ENCODE data around the gene CENPB.
"Not testable (repeated sequence)": the region's sequence is repeated elsewhere in the genome, so short reads cannot be mapped to it uniquely, and the experiment has no call there.

The CENPB gene

GRCh38 chr20:3808544-3808943 is 22.0 kb upstream of the CENPB start:
- no peak for DNase-seq

DNA sequence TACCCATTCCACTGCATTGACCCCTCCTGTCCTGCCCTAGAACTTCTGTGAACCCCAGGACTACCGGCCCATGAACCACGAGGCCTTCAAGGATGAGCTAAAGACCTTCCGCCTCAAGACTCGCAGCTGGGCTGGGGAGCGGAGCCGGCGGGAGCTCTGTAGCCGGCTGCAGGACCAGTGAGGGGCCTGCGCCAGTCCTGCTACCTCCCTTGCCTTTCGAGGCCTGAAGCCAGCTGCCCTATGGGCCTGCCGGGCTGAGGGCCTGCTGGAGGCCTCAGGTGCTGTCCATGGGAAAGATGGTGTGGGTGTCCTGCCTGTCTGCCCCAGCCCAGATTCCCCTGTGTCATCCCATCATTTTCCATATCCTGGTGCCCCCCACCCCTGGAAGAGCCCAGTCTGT is 18.2 kb upstream of the CENPB start:
- no peak for DNase-seq

- DNase-seq = no peak
Measured at GRCh38 chr20:3804254-3804751, 17.8 kb upstream of the CENPB start.

GRCh38 chr20:3803854-3804253 is 17.3 kb upstream of the CENPB start:
- DNase-seq = peak in 1 of 2 experiments; percentile 29

- no peak for DNase-seq
Measured at GRCh38 chr20:3803289-3803688, 16.7 kb upstream of the CENPB start.

DNA sequence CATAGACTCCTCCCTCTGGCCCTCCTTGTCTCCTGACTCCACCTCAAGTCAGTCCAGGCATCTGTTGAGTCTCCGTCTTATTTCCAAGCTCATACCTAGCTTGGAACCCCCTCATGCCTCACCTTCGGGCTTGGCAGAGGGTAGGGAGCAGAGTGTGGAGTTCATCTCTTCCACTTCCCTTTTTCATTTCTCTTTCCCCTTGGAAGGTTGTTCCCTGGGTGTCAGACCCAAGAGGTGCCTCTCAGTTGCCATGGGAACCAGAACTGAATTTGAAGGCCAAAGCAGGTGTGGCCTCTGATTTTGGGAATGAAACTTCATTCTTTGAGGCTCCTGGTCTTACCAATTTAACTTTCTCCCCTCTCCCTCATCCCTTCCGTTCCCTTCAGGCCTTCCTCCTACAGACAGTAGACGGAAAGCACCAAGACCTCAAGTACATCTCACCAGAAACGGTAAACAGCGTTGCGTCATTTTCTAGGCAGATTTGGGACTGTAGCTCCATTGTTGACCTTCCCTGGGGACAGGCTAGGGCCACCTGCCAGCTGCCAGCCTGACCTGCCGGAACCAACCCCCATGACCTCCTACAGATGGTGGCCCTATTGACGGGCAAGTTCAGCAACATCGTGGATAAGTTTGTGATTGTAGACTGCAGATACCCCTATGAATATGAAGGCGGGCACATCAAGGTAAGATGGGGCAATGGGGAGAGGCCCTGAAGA is 16.1 kb upstream of the CENPB start:
- no peak for DNase-seq

- DNase-seq = no peak
Measured at GRCh38 chr20:3801846-3802245, 15.3 kb upstream of the CENPB start.

DNA sequence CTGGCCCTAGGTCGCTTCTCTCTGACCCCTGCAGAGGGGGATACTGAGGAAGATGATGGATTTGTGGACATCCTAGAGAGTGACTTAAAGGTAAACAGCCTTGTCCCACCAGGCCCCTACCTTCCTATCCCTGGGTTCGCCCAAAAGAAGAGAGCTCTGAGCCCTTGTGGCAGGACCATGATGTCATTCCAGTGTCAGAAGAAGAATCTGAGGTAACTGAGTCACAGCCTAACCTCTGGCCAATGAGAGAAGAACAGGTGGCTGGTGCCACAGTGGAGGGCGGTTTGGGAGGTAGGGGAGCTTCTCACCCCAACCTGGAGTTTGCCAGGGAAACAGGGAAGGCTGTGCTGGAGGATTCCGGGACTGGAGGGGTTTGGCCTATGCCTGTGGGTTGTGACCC is 14.8 kb upstream of the CENPB start:
- no peak for DNase-seq

DNA sequence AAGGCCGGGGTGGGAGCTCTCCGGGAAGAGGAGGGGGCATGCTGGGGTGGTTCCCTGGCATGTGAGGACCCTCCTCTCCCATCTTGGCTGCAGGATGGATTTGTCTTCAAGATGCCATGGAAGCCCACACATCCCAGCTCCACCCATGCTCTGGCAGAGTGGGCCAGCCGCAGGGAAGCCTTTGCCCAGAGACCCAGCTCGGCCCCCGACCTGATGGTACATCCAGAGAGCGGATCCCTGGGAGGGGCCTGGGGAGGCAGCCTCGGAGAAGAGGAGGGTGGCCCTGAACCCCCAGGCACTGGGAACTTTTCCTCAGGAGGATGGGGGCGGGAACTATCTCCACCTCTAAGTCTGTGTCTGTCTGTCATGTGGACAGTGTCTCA is 14.3 kb upstream of the CENPB start:
- DNase-seq = no peak

GRCh38 chr20:3800256-3800877 is 13.8 kb upstream of the CENPB start:
- no peak for DNase-seq

- no peak for DNase-seq
Measured at GRCh38 chr20:3798908-3799248, 12.3 kb upstream of the CENPB start.

DNA sequence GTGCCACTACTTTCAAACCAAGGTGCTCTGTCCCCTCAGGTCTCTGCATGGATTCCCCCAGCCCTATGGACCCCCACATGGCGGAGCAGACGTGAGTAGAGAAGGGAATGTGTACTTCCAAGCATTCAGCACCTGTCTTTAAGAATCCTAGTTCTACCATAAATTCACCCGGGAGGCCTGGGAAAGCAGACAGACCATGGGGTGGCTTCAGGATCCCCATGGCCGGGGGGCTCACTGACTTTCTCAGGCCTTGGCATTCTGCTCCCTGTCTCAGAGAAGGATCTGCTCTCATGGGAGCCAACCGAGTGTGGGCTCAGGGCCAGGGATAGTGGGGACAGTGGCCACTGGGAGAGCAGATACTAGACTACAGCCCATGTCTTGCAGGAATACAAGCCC is 11.8 kb upstream of the CENPB start:
- no peak for DNase-seq

DNA sequence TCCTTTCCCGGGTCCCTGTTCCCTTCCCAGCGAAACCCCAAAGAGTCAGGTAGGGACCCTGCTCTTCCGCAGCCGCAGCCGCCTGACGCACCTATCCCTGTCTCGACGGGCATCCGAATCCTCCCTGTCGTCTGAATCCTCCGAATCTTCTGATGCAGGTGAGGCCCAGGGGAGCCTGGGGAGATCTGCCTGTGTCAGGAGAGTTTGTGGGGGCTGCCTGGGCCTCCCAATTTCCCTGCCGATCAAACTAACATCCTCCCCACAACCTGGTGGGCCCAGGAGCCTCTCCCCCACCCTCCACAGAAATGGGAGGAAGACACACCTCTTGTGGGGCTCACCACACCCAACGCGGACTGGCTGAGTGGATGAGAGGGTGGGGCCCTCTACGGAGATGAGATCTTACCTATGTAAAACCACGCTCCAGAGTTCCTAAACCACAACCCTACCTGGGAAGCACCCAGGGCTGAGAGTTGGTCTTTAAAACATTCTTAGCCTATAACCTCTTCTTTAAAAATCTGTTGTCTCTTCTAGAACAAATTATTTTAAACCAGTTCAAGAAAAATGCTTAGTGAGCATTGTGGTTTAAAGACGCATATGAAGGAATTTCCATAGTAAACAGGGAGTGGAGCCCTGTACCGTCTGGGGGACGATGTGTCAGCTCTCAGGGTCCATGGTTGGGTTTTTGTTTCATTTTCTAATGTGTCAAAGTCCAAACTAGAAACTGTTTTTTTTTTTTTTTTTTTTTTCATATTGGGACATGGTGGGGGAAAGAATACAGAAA is 11.2 kb upstream of the CENPB start:
- no peak for DNase-seq

DNA sequence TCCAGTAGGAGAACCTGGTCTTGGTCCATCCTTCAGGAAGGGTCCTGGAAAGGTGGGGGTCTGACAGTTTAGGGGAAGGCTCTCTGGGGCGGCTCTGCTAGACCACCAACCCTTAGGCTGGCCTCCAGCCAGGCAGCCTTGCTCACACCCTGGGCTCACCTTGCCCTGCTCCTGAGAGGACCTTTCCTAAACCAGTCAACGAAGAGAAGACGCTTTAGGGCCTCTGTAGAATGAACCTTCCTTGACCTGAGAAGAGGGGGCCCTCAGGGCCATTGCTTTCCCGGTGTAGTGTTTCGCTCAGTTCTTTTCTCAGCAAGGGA is 10.6 kb upstream of the CENPB start:
- no peak for DNase-seq

DNA sequence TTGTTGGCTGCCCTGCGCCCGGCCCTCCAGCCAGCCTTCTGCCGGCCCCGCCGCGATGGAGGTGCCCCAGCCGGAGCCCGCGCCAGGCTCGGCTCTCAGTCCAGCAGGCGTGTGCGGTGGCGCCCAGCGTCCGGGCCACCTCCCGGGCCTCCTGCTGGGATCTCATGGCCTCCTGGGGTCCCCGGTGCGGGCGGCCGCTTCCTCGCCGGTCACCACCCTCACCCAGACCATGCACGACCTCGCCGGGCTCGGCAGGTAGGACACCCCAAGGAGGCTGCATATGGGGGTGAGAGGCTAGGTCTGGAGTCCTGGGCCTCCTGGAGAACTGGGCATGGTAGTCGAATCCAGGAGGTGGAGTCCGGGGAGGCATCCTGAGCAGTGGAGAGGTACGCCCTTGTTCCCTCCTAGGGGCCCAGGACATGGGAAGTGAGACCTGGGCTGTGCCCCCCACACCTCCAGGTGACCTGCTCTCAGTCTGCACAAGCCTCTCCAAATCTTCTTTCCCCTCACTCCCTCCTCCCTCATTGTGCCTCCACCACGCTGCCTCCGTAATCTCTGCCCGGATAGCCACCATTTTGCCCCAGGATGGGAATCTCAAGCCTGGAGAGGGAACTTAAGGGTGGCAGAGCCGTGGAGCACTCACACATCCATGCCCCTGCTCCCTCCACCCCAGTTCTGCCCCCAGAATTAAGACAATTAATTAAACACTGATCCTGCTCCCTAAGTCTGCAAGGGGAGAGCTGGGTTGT is 10.1 kb upstream of the CENPB start:
- no peak for DNase-seq

- peak; percentile 89 to 97 for DNase-seq
Measured at GRCh38 chr20:3795511-3796468, 9.2 kb upstream of the CENPB start, which contains the start of gene CDC25B. Gene CDC25B, plus strand, starts transcription at chr20:3796310. Its CDS starts 222 bp downstream, at chr20:3796532.

DNA sequence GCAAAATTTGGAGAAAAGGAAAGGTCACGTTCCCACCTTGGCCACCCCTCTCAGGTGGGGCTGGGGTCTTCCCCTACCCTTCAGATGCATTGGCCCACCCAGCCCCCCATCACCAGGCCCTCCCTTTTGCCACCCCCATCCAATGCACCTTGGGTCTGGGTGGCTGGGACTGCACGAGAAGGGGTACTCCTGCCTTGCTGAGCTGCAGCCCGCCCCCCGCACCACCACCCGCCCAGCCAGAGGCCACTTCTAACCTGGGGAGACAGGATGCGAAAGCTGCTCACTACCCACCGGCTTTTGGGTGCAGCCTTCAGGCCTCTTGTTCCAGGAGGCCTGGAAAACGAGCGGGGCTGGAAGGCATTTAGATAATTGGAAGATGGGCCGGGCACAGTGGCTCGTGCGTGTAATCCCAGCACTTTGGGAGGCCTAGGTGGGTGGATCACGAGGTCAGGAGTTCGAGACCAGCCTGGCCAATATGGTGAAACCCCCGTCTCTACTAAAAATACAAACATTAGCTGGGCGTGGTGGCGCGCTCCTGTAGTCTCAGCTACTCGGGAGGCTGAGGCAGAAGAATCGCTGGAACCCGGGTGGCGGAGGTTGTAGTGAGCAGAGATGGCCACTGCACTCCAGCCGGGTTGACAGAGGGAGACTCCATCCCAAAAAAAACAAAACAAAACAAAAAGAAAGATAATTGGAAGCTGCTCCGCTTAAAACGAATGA is 8.3 kb upstream of the CENPB start:
- no peak for DNase-seq

DNA sequence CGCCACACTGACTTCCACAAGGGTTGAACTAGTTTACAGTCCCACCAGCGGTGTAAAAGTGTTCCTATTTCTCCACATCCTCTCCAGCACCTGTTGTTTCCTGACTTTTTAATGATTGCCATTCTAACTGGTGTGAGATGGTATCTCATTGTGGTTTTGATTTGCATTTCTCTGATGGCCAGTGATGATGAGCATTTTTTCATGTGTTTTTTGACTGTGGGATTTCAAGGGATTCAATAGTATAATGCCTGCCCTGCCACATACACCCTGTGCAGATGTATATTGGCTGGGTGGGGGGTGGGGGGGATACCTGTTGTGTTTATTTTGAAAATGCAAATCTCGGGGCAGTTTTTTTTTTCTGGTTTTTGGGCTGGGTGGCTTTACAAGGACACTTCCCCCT is 7.6 kb upstream of the CENPB start:
- DNase-seq = not testable (repeated sequence)

DNA sequence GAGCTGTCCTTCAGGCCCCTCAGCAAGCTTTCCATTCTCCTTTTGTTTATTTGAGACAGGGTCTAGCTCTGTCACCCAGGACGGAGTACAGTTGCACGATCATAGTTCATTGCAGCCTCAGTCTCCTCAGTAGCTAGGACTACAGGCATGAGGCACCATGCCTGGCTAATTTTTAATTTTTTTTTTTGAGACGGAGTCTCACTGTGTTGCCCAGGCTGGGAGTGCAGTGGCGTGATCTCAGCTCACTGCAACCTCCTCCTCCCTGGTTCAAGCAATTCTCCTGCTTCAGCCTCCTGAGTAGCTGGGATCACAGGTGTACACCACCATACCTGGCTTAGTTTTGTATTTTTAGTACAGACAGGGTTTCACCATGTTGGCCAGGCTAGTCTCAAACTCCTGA is 2.7 kb upstream of the CENPB start:
- not testable (repeated sequence) for DNase-seq

- DNase-seq = no peak
Measured at GRCh38 chr20:3788685-3789155, 2.2 kb upstream of the CENPB start.

DNA sequence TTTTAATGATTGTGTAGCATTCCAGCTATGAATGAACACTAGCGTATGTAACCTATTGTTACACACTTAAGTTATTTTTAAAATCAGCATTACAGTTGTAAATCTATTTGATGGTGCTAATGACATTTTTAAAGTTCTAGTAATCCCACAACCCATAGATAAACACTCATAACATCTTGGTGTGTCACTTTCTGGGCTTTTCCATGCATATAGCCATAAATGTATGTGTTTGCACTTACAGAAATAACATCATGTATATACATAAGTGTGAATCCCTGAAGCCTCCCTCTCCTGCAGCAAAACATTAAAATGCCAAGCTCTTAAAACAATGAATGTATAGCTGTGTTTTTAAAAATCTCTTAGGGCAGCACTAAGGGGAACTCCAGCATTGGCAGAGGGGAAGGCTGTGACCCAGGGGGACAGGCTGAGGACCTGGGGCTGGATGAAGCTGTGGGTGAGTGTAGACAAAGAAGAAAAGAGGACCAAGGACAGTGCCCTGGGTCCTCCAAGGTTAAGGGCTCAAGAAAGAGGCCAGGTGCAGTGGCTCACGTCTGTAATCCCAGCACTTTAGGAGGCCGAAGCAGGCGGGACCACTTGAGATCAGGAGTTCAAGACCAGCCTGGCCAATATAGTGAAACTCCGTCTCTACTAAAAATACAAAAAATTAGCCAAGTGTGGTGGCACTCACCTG is 929 bp upstream of the CENPB start:
- DNase-seq = no peak

Data from NCI-H524 (cell line).